Measurements from ENCODE around the gene SPTBN4.
"Not testable (repeated sequence)": the region's sequence is repeated elsewhere in the genome, so short reads cannot be mapped to it uniquely, and the experiment has no call there.

SPTBN4 gene

DNA sequence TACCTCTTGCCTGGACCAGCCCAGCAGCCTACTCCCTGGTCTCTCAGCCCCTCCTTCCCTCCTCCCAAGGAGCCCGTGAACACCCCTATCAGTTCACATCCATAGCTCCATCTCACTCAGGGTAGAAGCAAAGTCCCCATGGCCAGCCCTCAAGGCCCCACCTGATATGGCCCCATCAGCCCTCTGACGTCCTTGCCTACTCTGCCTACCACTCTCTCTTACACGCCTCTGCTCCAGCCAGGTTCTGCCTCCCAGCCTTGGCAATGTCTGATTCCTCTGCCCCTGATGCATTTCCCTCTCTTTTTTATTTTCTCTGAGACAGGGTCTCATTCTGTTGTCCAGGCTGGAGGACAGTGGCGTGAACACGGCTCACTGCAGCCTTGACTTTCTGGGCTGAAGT is 14.8 kb upstream of the SPTBN4 start:
- H3K27ac ChIP-seq (ENCODE audit: low read length) = no peak overlapping the region

DNA sequence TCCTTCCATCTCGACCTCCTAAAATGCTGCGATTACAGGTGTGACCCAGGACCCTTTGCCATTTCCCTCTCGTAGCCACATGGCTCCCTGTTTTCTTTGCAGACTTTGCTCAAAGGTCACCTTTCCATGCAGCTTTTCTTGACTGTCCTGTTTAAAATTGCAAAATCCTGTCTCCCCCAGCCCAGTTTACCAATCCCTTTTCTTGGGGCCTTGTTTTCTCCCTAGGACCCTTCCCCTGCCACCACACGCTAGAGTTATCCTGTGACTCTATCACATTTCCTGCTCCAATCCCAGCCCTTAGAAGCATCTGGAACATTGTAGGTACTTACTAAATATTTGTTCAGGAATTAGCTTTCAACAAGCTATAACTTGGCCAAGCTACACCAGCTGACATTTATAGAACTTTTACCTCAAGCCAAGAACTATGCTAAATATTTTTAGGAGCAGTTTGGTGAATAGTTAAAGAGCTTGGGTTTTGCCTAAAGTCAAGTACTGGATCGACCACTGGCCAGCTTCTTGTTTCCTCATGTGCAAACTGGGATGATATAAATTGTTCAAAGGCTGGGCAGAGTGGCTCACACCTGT is 13.6 kb upstream of the SPTBN4 start:
- no peaks in the 10 kb centered on the region for H3K4me1 ChIP-seq (ENCODE audit: low read length)
- H3K79me2 ChIP-seq (ENCODE audit: low read length) = no peaks in the 10 kb centered on the region
- no peak overlapping the region for H2AFZ ChIP-seq (ENCODE audit: low read length)
- TF ChIP-seq, protein P1, sequence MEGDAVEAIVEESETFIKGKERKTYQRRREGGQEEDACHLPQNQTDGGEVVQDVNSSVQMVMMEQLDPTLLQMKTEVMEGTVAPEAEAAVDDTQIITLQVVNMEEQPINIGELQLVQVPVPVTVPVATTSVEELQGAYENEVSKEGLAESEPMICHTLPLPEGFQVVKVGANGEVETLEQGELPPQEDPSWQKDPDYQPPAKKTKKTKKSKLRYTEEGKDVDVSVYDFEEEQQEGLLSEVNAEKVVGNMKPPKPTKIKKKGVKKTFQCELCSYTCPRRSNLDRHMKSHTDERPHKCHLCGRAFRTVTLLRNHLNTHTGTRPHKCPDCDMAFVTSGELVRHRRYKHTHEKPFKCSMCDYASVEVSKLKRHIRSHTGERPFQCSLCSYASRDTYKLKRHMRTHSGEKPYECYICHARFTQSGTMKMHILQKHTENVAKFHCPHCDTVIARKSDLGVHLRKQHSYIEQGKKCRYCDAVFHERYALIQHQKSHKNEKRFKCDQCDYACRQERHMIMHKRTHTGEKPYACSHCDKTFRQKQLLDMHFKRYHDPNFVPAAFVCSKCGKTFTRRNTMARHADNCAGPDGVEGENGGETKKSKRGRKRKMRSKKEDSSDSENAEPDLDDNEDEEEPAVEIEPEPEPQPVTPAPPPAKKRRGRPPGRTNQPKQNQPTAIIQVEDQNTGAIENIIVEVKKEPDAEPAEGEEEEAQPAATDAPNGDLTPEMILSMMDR (IDR thresholded peaks at IDR 0.05; ENCODE audit: low read length) = no peak
- TF ChIP-seq EZH2phosphoT487 (IDR thresholded peaks at IDR 0.05; ENCODE audit: low read length) = no peak
- no peak for TF ChIP-seq EZH2 (optimal IDR thresholded peaks at IDR 0.05; ENCODE audit: low read depth, low read length)
- H3K9me3 ChIP-seq (replicated peaks; ENCODE audit: insufficient read depth, low read length) = no peaks in the 10 kb centered on the region
- H3K9ac ChIP-seq (ENCODE audit: low read length) = no peak overlapping the region
- no peaks in the 10 kb centered on the region for H4K20me1 ChIP-seq (ENCODE audit: insufficient read depth, low read length)
- H3K9me2 ChIP-seq (replicated peaks; ENCODE audit: insufficient read depth, low read length) = no peaks in the 10 kb centered on the region
- no peaks in the 10 kb centered on the region for H3F3A ChIP-seq (ENCODE audit: insufficient read depth, low read length)
- no peak overlapping the region for H3K4me3 ChIP-seq (ENCODE audit: low read length)
- H3K27me3 ChIP-seq (replicated peaks; ENCODE audit: insufficient read depth, low read length) = no peaks in the 10 kb centered on the region
- DNase-seq = no peak
- H3K4me2 ChIP-seq (ENCODE audit: low read depth, low read length) = no peak overlapping the region
- H3K36me3 ChIP-seq (replicated peaks; ENCODE audit: insufficient read depth, low read length) = no peaks in the 10 kb centered on the region
- H3K27ac ChIP-seq (ENCODE audit: low read length) = no peak overlapping the region

More for the DNA sequence above, 14.8 kb upstream of the SPTBN4 start:
- TF ChIP-seq EZH2 (optimal IDR thresholded peaks at IDR 0.05; ENCODE audit: low read depth, low read length) = no peak
- TF ChIP-seq, protein P1 (IDR thresholded peaks at IDR 0.05; ENCODE audit: low read length) = no peak
- no peak for TF ChIP-seq EZH2phosphoT487 (IDR thresholded peaks at IDR 0.05; ENCODE audit: low read length)
- Histone ChIP-seq H3F3A (ENCODE audit: insufficient read depth, low read length) (no peaks in the 10 kb centered on the region), H3K27me3 (replicated peaks; ENCODE audit: insufficient read depth, low read length) (no peaks in the 10 kb centered on the region), H3K9me3 (replicated peaks; ENCODE audit: insufficient read depth, low read length) (no peaks in the 10 kb centered on the region), H3K4me3 (ENCODE audit: low read length) (no peak overlapping the region), H3K36me3 (replicated peaks; ENCODE audit: insufficient read depth, low read length) (no peaks in the 10 kb centered on the region), H2AFZ (ENCODE audit: low read length) (no peak overlapping the region), H3K9ac (ENCODE audit: low read length) (no peak overlapping the region), H3K4me2 (ENCODE audit: low read depth, low read length) (no peak overlapping the region), H4K20me1 (ENCODE audit: insufficient read depth, low read length) (no peaks in the 10 kb centered on the region), H3K4me1 (ENCODE audit: low read length) (no peaks in the 10 kb centered on the region), H3K79me2 (ENCODE audit: low read length) (no peaks in the 10 kb centered on the region), H3K9me2 (replicated peaks; ENCODE audit: insufficient read depth, low read length) (no peaks in the 10 kb centered on the region)
- no peak for DNase-seq

DNA sequence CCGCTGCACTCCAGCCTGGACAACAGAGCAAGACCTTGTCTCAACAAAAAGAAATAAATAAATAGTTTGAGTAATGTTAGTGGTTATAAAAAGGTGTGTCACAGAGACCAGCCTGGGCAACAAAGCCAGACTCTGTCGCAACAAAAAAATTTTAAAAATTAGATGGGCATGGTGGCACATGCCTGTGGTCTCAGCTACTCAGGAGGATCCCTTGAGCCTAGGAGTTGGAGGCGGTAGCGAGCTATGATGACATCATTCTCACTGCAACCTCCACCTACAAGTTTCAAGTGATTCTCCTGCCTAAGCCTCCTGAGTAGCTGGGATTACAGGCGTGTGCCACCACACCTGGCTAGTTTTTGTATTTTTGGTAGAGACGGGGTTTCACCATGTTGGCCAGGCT is 12.9 kb upstream of the SPTBN4 start:
- not testable (repeated sequence) for H3K79me2 ChIP-seq (ENCODE audit: low read length); H4K20me1 ChIP-seq (ENCODE audit: insufficient read depth, low read length); H2AFZ ChIP-seq (ENCODE audit: low read length); H3K4me1 ChIP-seq (ENCODE audit: low read length); H3K4me2 ChIP-seq (ENCODE audit: low read depth, low read length); H3K4me3 ChIP-seq (ENCODE audit: low read length); H3K9me2 ChIP-seq (replicated peaks; ENCODE audit: insufficient read depth, low read length); H3K27me3 ChIP-seq (replicated peaks; ENCODE audit: insufficient read depth, low read length); H3K27ac ChIP-seq (ENCODE audit: low read length); H3K9me3 ChIP-seq (replicated peaks; ENCODE audit: insufficient read depth, low read length); H3K9ac ChIP-seq (ENCODE audit: low read length); H3F3A ChIP-seq (ENCODE audit: insufficient read depth, low read length); H3K36me3 ChIP-seq (replicated peaks; ENCODE audit: insufficient read depth, low read length); DNase-seq

DNA sequence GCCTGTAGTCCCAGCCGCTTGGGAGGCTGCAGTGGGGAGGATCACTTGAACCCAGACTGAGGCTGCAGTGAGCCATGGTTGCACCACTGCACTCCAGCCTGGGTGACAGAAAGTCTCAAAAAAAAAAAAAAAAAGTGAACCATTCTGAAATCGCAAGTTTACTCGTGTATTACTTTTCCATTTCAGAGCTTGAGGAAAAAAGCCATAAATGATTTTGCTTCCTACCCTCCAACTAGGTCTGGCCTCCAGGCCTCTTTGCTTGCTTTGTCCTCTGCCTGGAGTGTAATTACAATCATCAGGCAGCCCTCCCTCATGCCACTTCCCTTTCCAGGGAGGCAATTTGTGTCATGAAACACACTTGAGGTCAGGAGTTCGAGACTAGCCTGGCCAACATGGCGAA is 9.8 kb upstream of the SPTBN4 start:
- H3F3A ChIP-seq (ENCODE audit: insufficient read depth, low read length) = no peaks in the 10 kb centered on the region
- H3K36me3 ChIP-seq (replicated peaks; ENCODE audit: insufficient read depth, low read length) = no peaks in the 10 kb centered on the region
- H3K9me3 ChIP-seq (replicated peaks; ENCODE audit: insufficient read depth, low read length) = no peaks in the 10 kb centered on the region
- no peak overlapping the region for H3K4me3 ChIP-seq (ENCODE audit: low read length)
- no peak for DNase-seq
- H3K27me3 ChIP-seq (replicated peaks; ENCODE audit: insufficient read depth, low read length) = no peaks in the 10 kb centered on the region
- H3K4me2 ChIP-seq (ENCODE audit: low read depth, low read length) = no peak overlapping the region
- TF ChIP-seq EZH2phosphoT487 (IDR thresholded peaks at IDR 0.05; ENCODE audit: low read length) (no peak), EZH2 (optimal IDR thresholded peaks at IDR 0.05; ENCODE audit: low read depth, low read length) (no peak)
- TF ChIP-seq, protein P1 (IDR thresholded peaks at IDR 0.05; ENCODE audit: low read length) = no peak
- no peak overlapping the region for H3K9ac ChIP-seq (ENCODE audit: low read length)
- H3K27ac ChIP-seq (ENCODE audit: low read length) = no peak overlapping the region
- no peaks in the 10 kb centered on the region for H3K79me2 ChIP-seq (ENCODE audit: low read length)
- no peaks in the 10 kb centered on the region for H3K9me2 ChIP-seq (replicated peaks; ENCODE audit: insufficient read depth, low read length)
- H3K4me1 ChIP-seq (ENCODE audit: low read length) = peaks cover 5% of the 10 kb centered on the region; the same call in 1 of the 2 replicates
- no peak overlapping the region for H2AFZ ChIP-seq (ENCODE audit: low read length)
- H4K20me1 ChIP-seq (ENCODE audit: insufficient read depth, low read length) = no peaks in the 10 kb centered on the region

Measured in MM.1S (cell line).